Measurements from ENCODE around the gene KCND3. TPM values are rescaled to one million over a fixed set of nuclear protein-coding genes. Genes with fewer than 3 reads are reported as not detected.

KCND3 gene
- polyA plus RNA-seq, 6 donors from 2014 or later, result 0.03 to 0.11 TPM; not detected in 4

- no peak for DNase-seq
- H3K4me1 Mint-ChIP-seq, result no peaks in the 10 kb centered on the region
- H3K27ac Mint-ChIP-seq, result no peak overlapping the region
- no peak overlapping the region for H3K4me3 Mint-ChIP-seq
- H3K27me3 Mint-ChIP-seq, result peaks cover 26 to 63% (median 42%) of the 10 kb centered on the region in 3 donors
- no peaks in the 10 kb centered on the region for H3K9me3 Mint-ChIP-seq
- no peaks in the 10 kb centered on the region for H3K36me3 Mint-ChIP-seq
- no peak for ATAC-seq (ENCODE audit: low read depth in 2 of 2)
Observed at GRCh38 chr1:111981871-111982270, 7.6 kb downstream of the KCND3 start.

DNA sequence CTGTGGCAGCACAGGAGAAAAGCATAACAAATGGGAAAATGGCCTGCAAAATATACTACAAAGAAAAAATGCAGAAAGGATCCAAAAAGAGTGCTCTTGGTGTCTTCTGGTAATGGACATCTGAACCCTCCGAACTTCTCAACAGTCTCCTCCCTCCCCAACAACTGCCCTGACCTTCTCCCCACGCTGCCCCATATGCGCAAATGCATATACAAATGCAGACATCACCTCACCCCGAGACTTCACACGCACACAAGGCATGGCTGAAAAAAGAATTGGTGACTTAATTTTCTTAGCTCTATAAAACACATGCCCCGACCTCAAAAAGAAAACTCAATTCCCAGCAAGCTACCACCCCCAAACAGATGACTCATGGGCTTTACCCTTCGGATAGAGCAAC lies 8.4 kb downstream of the KCND3 start:
- Mint-ChIP-seq H3K36me3 (no peaks in the 10 kb centered on the region), H3K27me3 (peaks cover 29 to 63% (median 41%) of the 10 kb centered on the region in 3 donors), H3K4me3 (no peak overlapping the region), H3K4me1 (no peaks in the 10 kb centered on the region), H3K9me3 (no peaks in the 10 kb centered on the region), H3K27ac (no peak overlapping the region)
- DNase-seq, result no peak
- ATAC-seq (ENCODE audit: low read depth in 2 of 2), result no peak

GRCh38 chr1:111980686-111981085 lies 8.8 kb downstream of the KCND3 start:
- Mint-ChIP-seq H3K27me3 (peaks cover 30 to 65% (median 45%) of the 10 kb centered on the region in 3 donors), H3K4me1 (no peaks in the 10 kb centered on the region)
- DNase-seq, result no peak

DNA sequence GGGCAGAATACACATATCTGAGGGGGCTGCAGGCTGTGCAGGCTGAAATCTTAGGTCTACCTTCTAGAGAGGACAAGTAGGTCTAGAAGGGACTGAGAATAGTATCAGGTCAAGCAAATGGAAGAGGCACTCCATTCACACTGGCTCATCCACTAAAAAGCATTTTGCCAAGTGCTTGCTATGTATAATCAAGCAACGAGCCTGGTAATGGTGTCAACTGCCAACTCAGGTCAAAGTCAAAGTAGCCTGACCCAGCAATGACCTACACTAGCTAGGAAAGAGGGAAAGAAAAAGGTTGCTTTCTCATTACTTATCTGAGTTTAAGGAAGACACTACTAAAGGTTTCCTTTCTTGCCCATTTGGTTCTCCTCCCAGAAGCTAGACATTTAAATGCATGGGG lies 10.8 kb downstream of the KCND3 start:
- Mint-ChIP-seq H3K4me1 (no peaks in the 10 kb centered on the region), H3K9me3 (no peaks in the 10 kb centered on the region), H3K27me3 (peaks cover 32 to 63% (median 39%) of the 10 kb centered on the region in 3 donors), H3K4me3 (no peak overlapping the region), H3K27ac (no peak overlapping the region), H3K36me3 (no peaks in the 10 kb centered on the region)
- no peak for DNase-seq
- ATAC-seq (ENCODE audit: low read depth in 2 of 2), result no peak

More at GRCh38 chr1:111980686-111981085, 8.8 kb downstream of the KCND3 start:
- H3K36me3 Mint-ChIP-seq, result no peaks in the 10 kb centered on the region
- no peak overlapping the region for H3K4me3 Mint-ChIP-seq
- no peaks in the 10 kb centered on the region for H3K9me3 Mint-ChIP-seq
- no peak overlapping the region for H3K27ac Mint-ChIP-seq
- no peak for ATAC-seq (ENCODE audit: low read depth in 2 of 2)

GRCh38 chr1:111977378-111977777 lies 12.1 kb downstream of the KCND3 start:
- Mint-ChIP-seq H3K27ac (no peak overlapping the region), H3K4me3 (no peak overlapping the region), H3K27me3 (peaks cover 42 to 63% (median 43%) of the 10 kb centered on the region in 3 donors), H3K36me3 (no peaks in the 10 kb centered on the region), H3K9me3 (no peaks in the 10 kb centered on the region), H3K4me1 (no peaks in the 10 kb centered on the region)
- ATAC-seq (ENCODE audit: low read depth in 2 of 2) (no peak), DNase-seq (no peak)

- peaks cover 44 to 67% (median 46%) of the 10 kb centered on the region in 3 donors for H3K27me3 Mint-ChIP-seq
Observed at GRCh38 chr1:111976842-111977241, 12.6 kb downstream of the KCND3 start.

DNA sequence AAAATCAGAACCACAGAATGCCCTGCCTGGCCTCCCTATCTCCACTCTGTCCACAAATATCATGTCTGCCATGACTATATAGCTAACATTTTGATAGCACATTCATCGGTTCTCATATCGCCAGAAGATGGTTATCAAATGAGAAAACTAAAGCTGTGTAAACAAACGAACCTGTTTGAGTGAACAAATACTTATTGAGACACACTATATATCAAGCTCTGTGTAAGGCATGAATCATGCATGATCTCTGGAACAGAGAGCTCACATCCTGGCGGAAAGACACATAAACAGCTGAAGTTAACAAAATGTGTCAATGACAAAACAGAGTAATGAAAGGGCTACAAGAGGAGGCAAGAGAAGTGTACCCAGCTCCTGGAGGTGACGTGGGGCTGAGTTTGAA lies 13.1 kb downstream of the KCND3 start:
- H3K36me3 Mint-ChIP-seq, result no peaks in the 10 kb centered on the region
- no peak overlapping the region for H3K27ac Mint-ChIP-seq
- DNase-seq (no peak), ATAC-seq (ENCODE audit: low read depth in 2 of 2) (no peak)
- no peaks in the 10 kb centered on the region for H3K4me1 Mint-ChIP-seq
- H3K4me3 Mint-ChIP-seq, result no peak overlapping the region
- peaks cover 49 to 70% (median 51%) of the 10 kb centered on the region in 3 donors for H3K27me3 Mint-ChIP-seq
- no peaks in the 10 kb centered on the region for H3K9me3 Mint-ChIP-seq

More at GRCh38 chr1:111976842-111977241, 12.6 kb downstream of the KCND3 start:
- Mint-ChIP-seq H3K4me1 (no peaks in the 10 kb centered on the region), H3K36me3 (no peaks in the 10 kb centered on the region), H3K27ac (no peak overlapping the region), H3K4me3 (no peak overlapping the region), H3K9me3 (no peaks in the 10 kb centered on the region)
- no peak for DNase-seq
- no peak for ATAC-seq (ENCODE audit: low read depth in 2 of 2)

DNA sequence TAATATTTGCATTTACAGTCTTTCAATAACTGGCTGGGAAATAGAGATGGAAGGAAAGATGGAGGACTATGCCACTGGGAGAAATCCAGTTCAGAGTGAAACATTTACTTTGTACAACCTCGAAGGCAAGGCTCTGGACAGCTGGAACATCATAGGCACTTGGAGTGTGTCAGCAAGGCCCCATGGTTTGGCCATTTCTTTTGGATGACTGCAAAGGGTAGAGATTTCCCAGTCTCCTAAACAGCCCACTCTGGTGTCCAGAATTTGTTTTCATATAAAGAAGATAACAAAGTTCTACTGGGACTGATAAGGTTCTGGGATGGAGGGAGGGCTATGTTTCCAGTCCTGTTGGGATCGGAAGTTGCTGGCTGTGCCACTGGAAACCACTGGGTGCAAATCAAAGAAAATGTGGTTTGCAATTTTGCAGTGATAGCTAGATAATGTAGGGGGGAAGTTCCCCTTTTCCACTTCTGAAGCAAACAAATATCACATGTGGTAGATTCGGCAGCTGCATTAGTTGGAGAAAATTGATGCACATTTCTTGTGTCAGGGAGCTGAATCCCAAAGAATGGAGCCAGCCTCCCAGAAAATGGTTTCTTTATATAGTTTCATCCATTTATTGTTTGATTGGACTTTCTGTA lies 16.2 kb downstream of the KCND3 start:
- H3K4me3 Mint-ChIP-seq, result no peak overlapping the region
- ATAC-seq (ENCODE audit: low read depth in 2 of 2) (no peak), DNase-seq (no peak)
- H3K4me1 Mint-ChIP-seq, result no peaks in the 10 kb centered on the region
- H3K9me3 Mint-ChIP-seq, result peaks cover 0 to 4% (median 0%) of the 10 kb centered on the region in 7 donors
- no peaks in the 10 kb centered on the region for H3K36me3 Mint-ChIP-seq
- peaks cover 62 to 81% (median 70%) of the 10 kb centered on the region in 3 donors for H3K27me3 Mint-ChIP-seq
- H3K27ac Mint-ChIP-seq, result no peak overlapping the region

DNA sequence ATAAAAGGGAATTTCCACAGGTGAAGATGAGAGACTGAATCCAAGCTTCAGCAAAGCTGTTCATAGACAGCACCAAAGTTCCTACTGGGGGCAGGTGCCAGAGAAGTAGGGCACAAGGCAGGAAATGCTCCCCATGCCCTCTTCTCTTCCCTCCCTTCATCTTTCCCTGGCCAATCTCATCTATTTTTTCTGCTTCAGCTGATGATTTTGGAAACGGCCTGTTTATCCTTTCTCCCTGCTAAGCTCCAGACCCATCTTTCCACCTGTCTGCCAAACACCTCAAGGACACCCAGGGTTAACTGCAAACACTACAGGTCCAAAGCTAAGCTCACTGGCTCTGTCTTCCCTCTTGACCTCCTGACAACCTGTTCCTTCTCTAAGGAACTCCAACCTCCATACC lies 18.1 kb downstream of the KCND3 start:
- H3K9me3 Mint-ChIP-seq, result peaks cover 0 to 4% (median 0%) of the 10 kb centered on the region in 7 donors
- H3K27ac Mint-ChIP-seq, result no peak overlapping the region
- H3K36me3 Mint-ChIP-seq, result no peaks in the 10 kb centered on the region
- H3K4me1 Mint-ChIP-seq, result no peaks in the 10 kb centered on the region
- H3K4me3 Mint-ChIP-seq, result no peak overlapping the region
- ATAC-seq (ENCODE audit: low read depth in 2 of 2) (no peak), DNase-seq (no peak)
- H3K27me3 Mint-ChIP-seq, result peaks cover 54 to 67% (median 63%) of the 10 kb centered on the region in 3 donors

GRCh38 chr1:111968511-111968910 lies 21.0 kb downstream of the KCND3 start:
- no peak overlapping the region for H3K4me3 Mint-ChIP-seq
- no peaks in the 10 kb centered on the region for H3K4me1 Mint-ChIP-seq
- H3K27me3 Mint-ChIP-seq, result peaks cover 49 to 71% (median 54%) of the 10 kb centered on the region in 3 donors
- ATAC-seq (ENCODE audit: low read depth in 2 of 2) (no peak), DNase-seq (no peak)
- H3K27ac Mint-ChIP-seq, result no peak overlapping the region
- H3K9me3 Mint-ChIP-seq, result peaks cover 0 to 4% (median 0%) of the 10 kb centered on the region in 7 donors
- no peaks in the 10 kb centered on the region for H3K36me3 Mint-ChIP-seq

GRCh38 chr1:111967886-111968285 lies 21.6 kb downstream of the KCND3 start:
- Mint-ChIP-seq H3K27ac (no peak overlapping the region), H3K36me3 (no peaks in the 10 kb centered on the region), H3K27me3 (peaks cover 50 to 71% (median 53%) of the 10 kb centered on the region in 3 donors), H3K9me3 (peaks cover 0 to 4% (median 0%) of the 10 kb centered on the region in 7 donors), H3K4me3 (no peak overlapping the region), H3K4me1 (no peaks in the 10 kb centered on the region)
- DNase-seq (no peak), ATAC-seq (ENCODE audit: low read depth in 2 of 2) (no peak)

- Mint-ChIP-seq H3K36me3 (no peaks in the 10 kb centered on the region), H3K9me3 (peaks cover 0 to 4% (median 0%) of the 10 kb centered on the region in 7 donors), H3K27ac (no peak overlapping the region), H3K4me3 (no peak overlapping the region), H3K27me3 (peaks cover 46 to 72% (median 49%) of the 10 kb centered on the region in 3 donors), H3K4me1 (no peaks in the 10 kb centered on the region)
- no peak for ATAC-seq (ENCODE audit: low read depth in 2 of 2)
- DNase-seq, result no peak
Observed at GRCh38 chr1:111967067-111967690, 22.3 kb downstream of the KCND3 start.

DNA sequence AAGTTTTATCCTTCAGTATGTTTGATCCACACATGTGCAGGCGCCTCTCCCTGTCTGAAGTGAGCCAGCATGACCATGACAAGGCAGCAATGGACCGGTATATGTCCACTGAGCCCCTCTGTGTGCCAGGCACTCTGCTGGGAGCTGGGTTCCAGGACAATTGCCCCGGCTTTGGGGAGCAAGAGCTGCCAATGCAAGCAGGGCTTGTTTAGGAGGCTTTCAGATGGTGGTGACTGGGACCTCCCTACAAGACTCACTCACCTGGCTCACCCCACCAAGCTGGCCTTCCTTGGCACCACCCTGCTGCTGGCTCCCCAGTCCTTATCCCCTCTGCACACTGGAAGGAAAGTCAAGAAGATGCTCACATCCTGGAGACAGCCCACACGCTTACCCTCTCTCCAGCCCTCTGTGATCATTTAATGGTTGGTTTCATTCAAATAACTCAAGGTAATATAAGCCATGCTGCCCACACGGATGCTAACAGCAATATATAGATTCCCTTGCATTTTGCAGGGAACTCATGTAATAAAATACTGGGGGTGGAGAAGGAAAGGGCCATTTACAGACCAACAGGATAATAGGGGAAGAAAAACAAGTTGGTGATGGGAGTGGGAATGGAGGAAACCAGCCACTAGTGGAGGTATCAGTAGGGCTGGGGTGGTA lies 23.6 kb downstream of the KCND3 start:
- H3K36me3 Mint-ChIP-seq, result no peaks in the 10 kb centered on the region
- peaks cover 42 to 78% (median 43%) of the 10 kb centered on the region in 3 donors for H3K27me3 Mint-ChIP-seq
- DNase-seq (no peak), ATAC-seq (ENCODE audit: low read depth in 2 of 2) (no peak)
- no peaks in the 10 kb centered on the region for H3K4me1 Mint-ChIP-seq
- no peak overlapping the region for H3K4me3 Mint-ChIP-seq
- H3K9me3 Mint-ChIP-seq, result peaks cover 0 to 4% (median 0%) of the 10 kb centered on the region in 7 donors
- H3K27ac Mint-ChIP-seq, result no peak overlapping the region

Measured in naive B cell (primary cell).